GM21526 (cell line): ENCODE data around the gene PRUNE2.

Source experiments
- ATAC-seq: cut with Tn5 transposase; IDR thresholded peaks from one replicate; pipeline ENCODE4 v1.9.1; 2021; ENCODE audit warnings: moderate library complexity; ENCODE audit not compliant: unreplicated experiment, low FRiP score

The PRUNE2 gene

DNA sequence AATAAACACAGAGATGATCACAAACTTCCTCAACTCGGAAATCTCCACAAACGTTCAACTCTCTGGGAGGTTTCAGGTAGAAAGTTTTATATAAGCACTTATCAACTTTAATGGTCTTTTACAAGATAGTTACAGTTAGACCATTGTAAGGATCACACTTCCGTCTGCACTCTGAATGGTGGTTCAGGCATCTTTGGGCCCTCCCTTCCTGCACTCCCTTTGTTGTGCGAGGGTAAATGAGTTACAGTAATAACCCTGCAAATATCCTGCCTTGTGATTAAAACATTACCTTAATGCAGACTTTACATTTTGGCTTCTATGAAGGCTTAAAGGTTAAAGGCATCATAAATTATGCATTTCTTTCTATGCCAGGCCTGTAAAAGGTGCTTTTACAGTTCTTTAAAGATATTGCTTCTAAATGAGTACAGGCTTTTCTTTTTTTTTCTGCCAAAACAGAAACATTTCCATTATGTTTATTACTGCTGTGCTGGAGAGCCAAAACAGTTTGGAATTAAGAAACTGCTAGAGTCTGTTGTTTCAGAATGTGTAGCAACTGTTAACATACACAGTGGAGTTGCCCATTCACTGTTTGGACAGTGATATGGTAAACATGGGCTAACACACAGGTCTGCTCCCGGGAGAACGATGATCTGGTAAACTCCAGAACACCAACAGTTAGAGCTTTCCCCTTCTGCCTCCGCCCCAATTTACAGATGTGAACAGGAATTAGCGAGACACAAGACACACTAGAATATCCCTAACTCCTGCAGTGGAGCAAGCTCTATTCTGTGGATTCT, 1.1 kb downstream of the PRUNE2 start:
- no peak for ATAC-seq

GRCh38 chr9:76902395-76902794, 3.5 kb downstream of the PRUNE2 start:
- ATAC-seq, result no peak

DNA sequence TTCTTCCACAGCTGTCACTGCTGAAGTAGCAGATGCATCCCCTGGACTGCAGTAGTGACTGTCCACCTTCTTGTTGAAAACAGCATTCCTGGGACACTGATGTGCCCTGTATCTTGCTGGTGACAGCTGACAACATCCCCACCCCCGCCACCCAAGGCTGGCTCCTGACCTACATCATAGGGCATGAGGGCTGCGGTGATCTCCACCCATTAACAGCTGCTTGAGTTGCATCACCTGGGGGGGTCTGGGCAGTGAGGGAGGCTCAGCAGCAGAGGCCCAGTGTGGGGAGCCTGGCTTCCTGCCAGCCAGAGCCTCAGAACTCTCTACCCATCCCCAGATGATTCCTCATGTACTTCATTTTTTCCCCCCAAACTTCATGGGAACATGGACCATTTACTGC, 4.1 kb downstream of the PRUNE2 start:
- no peak for ATAC-seq

DNA sequence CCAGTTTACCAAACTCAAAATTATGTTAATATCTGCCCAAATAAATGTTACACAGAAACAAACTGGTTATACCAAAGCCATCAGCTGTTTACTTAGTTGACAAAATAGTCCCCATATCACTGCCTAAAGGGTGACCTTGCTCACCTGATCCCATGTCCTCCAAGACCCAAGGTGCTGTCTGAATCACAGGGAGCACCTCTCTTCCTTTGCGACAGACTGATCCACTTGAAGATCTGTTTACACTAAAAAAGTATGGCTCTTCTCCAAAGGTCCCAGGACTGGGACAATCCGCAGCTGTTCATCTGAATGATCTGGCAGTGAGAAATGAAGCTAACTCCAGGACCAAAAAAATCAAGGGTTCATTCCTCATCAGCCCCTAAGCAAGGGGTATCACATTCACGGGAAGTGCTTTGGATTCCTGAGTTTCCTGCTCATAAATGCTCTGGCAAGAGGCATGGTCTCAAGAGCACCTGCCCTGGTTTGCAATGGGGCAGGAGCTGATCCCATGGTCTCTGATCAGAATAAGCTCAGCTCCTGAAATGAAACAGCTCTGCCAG, 5.0 kb downstream of the PRUNE2 start:
- no peak for ATAC-seq

DNA sequence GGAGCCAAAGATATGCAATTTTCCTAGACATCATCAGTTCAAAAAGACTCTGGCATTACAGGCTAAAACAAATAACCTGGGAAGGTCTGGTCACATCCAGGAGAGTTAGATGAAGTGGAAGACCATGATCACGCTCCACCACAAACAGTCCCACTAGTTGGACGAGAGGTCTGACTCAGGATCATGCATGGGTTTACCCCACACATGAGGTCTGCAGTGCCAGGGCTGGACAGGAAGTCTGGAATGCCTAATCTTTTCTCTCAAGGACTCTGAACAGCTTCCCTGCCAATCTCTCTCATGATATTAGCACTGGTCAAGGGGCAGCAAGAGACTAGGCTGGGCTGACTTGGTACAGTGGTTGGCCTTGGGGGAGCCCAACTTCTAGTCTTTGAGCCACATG, 7.1 kb downstream of the PRUNE2 start:
- ATAC-seq, result no peak

- ATAC-seq, result no peak
These were observed 7.9 kb downstream of the PRUNE2 start for GRCh38 chr9:76897804-76898525.

DNA sequence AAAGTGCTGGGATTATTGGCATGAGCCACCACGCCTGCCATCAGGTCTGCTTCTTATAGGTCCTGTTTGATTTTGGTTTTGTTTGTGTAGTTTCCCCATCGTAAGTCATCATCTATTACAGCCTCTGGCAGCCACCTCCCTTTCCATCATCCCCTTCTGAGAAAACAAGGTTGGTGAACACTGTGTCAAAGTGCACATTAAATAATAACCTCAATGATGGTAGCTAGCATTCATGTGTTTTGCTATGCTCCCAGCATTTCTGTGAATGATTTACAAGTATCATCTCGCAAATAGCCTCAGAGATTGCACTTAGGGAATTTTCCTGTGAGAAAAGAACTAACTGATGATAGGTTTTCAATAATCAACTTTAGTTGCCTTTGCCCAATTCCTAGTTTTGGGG, 9.9 kb downstream of the PRUNE2 start:
- ATAC-seq, result no peak

- ATAC-seq, result no peak
These were observed 10.7 kb downstream of the PRUNE2 start for GRCh38 chr9:76895186-76895585.

DNA sequence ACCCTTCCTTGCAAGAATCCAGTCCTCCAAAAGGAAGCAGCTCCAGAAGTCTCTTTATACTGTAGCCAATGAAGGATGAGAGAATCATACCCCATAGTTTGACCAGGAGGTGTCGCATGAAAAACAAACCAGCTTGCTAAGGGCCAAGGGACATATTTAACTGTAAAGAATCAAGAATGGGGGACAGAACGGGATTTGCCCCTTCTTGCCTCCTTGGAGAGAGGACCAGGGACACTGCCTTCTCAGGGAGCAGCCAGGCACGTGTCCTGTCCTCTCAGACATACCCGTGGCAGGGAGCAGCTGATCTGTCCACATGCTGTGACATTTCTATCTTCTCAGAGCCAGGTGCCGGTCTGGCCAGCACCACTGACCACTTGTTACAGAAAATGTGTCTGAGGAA, 11.7 kb downstream of the PRUNE2 start:
- no peak for ATAC-seq

- no peak for ATAC-seq
These were observed 12.4 kb downstream of the PRUNE2 start for GRCh38 chr9:76893395-76893932.

DNA sequence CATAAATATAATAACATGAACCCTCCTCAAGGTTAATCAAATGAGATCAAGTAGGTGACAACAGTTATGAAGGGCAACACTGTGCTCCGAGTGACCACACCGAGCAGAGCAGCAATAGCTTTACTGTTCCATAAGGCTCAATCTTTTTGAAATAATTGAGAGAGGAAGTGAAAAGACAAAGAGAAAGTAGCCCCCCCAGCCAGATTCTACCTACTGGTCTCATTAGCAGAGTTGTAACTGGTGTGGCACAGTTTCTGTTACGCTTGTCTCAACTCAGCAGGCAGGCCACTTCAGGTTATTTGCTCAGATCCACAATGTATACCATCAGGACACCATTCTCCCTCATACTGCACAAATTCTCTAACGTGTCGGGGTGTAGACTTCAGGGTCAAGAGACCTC, 14.0 kb downstream of the PRUNE2 start:
- ATAC-seq, result peak; percentile 66

- ATAC-seq, result no peak
These were observed 14.6 kb downstream of the PRUNE2 start for GRCh38 chr9:76891279-76891678.

DNA sequence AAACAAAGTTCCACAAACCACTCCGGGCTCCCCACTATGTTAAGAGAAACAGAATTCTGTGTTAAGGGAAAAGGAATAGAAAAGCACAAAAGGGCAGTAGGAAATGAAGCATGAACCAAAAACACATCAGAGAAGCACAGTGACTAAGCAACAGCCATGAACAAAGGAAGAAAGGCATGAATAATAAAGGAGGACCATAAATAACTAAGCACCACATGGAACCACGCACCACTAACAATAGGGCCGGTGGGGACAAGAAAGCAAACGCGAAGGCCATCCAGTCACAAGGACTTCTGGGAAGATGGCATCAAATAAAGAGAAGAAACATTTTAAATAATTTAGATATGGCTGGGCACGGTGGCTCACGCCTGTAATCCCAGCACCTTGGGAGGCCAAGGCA, 18.0 kb downstream of the PRUNE2 start:
- no peak for ATAC-seq

DNA sequence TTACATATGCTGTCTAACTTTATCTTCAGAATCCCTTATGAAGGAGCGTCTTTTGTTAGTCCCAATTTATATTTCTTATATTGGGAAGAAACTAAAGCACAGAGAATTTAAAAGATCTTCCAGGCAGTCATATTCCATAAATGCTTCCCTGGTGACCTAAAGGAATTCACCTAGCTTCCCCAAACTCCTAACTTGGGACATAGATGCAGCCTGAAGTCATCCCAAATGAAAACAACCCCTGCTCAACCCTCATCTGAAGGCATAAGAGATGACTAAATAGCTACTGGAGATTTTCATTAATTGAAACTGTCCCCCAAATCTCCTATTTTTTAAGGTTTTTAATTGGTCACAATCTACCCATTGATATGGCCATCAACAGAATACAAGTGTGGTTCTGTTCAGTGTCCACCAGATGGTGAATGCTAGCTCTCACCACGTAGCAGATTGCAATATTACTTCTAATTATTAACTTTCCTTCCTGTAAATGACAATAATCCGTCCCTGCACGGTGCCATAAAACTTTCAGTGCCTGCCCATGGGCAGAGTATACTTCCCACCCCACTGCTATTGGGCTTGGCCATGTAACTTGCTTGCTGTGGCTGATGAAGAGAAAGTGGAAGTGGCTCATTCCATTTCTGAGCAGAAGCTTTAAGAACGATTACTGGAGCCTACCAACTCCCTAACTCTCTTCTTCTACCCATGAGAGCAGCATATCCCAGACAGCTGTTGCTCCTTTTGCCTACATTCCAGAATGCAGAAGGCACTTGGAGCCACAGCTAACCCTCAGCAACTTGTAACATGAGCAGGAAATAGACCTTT, 18.7 kb downstream of the PRUNE2 start:
- peak; percentile 58 for ATAC-seq

DNA sequence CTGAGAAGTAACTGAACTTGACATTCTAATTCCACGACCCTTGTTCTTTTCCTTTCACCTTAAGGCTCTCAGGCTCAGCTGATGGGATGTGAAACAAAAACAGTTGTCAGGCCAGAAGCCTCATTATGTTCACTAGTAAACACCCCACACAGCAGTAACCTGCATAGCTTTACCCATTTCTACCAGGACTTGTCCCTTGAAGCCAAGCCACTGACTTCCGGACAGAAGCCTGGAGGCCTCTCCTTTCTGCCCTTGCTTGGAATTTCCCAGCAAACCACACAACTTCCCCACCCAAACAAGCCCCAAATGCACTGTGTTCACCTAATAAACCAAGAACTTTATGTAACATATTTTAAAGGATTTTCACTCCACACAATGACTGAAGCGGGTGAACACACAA, 19.6 kb downstream of the PRUNE2 start:
- ATAC-seq, result no peak

DNA sequence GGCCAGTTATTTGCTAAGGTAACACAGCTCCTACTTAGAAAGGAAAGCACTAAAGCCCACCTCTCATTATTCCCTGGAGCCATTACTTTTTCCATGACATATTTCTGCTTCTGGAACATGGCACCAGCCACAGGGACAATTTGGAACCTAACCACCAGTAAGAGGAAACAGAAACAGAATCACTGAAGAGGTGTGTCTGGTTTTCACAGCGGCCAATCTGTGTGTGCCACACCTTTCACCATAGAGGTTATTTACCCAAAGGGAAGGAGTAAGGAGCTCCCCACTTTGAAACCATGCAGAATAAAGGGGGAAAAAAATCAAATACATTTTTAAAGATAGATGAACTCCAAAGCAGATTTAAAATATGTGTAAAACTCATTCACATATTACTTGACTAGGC, 21.1 kb downstream of the PRUNE2 start:
- no peak for ATAC-seq

GRCh38 chr9:76883341-76883855, 22.5 kb downstream of the PRUNE2 start:
- no peak for ATAC-seq

- ATAC-seq, result peak; percentile 90
These were observed 23.2 kb downstream of the PRUNE2 start for GRCh38 chr9:76882686-76883085.

- ATAC-seq, result no peak
These were observed 25.7 kb downstream of the PRUNE2 start for GRCh38 chr9:76880210-76880609.

DNA sequence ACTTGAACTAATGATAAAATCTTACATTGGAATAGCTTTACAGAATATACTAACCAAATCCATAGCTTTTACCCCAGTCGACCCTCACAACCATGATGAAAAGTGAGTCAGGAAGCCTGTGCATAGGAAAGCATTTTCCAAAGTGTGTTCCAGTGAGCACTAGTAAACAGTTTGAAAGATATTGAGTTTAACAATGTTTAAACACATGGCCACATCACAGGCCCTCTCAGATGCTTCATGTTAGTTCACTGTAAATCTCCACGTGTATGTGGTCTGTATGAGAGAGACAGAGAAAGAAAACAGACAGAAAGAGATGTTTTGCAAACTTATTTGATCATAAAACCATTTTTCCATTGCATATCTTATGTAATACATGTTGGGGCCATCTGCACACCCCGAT, 27.0 kb downstream of the PRUNE2 start:
- ATAC-seq, result no peak
